GM12892 (cell line): Measurements from ENCODE around the gene OR52E1. TPM values are rescaled to one million over a fixed set of nuclear protein-coding genes. Genes with fewer than 3 reads are reported as not detected.
"Not testable (repeated sequence)": the region's sequence is repeated elsewhere in the genome, so short reads cannot be mapped to it uniquely, and the experiment has no call there.

Experiments
- DNase-seq: peaks from one replicate; pipeline ENCODE4 v3.0.0; 2011; ENCODE audit not compliant: insufficient read length
- FAIRE-seq: peaks from 2 replicates; lab custom pipeline; 2011; peaks lifted over from hg19 to GRCh38; lab: Jason Lieb, UNC
- POLR2A ChIP-seq: IDR thresholded peaks from 2 replicates; pipeline ENCODE4 v1.6.1; 2011; ENCODE audit warnings: low read depth, low read length, control low read depth
- POLR2AphosphoS5 ChIP-seq: IDR thresholded peaks from 2 replicates; pipeline ENCODE4 v1.6.1; 2011; ENCODE audit warnings: low read depth, low read length, control low read depth
- TAF1 ChIP-seq: IDR thresholded peaks from 2 replicates; pipeline ENCODE4 v1.6.1; 2011; ENCODE audit warnings: low read depth, mild to moderate bottlenecking, control low read depth, low read length, borderline replicate concordance
- polyA plus RNA-seq: library from polyadenylated mRNA; unstranded; fragments of >200 nt; gene quantifications from one replicate; pipeline ENCODE4 v1.2.1, GENCODE V29; 2012; ENCODE audit warnings: missing spikeins, inconsistent platforms; ENCODE audit not compliant: missing spikeins

Gene OR52E1
- not detected for polyA plus RNA-seq

- TF ChIP-seq TAF1 (no peak), POLR2AphosphoS5 (no peak), POLR2A (no peak)
- FAIRE-seq (no peak), DNase-seq (no peak)
Observed at GRCh38 chr11:5069272-5069671, at the start of gene OR52E1. Gene OR52E1 (plus strand): TSS chr11:5069572.

GRCh38 chr11:5021996-5022395 lies 47.4 kb upstream of the OR52E1 start:
- FAIRE-seq: no peak
- TF ChIP-seq POLR2A (no peak), POLR2AphosphoS5 (no peak), TAF1 (no peak)

GRCh38 chr11:5036669-5037068 lies 32.7 kb upstream of the OR52E1 start:
- DNase-seq (no peak), FAIRE-seq (no peak)
- TF ChIP-seq POLR2A (no peak), TAF1 (no peak), POLR2AphosphoS5 (no peak)

More at GRCh38 chr11:5021996-5022395, 47.4 kb upstream of the OR52E1 start:
- no peak for DNase-seq

GRCh38 chr11:5037926-5038325 lies 31.4 kb upstream of the OR52E1 start:
- no peak for DNase-seq
- FAIRE-seq: no peak

GRCh38 chr11:5038341-5038740 lies 31.0 kb upstream of the OR52E1 start:
- FAIRE-seq: no peak
- TF ChIP-seq POLR2AphosphoS5: no peak
- DNase-seq: no peak

More at GRCh38 chr11:5037926-5038325, 31.4 kb upstream of the OR52E1 start:
- TF ChIP-seq POLR2AphosphoS5: no peak
- TF ChIP-seq TAF1: no peak
- TF ChIP-seq POLR2A: no peak

- no peak for FAIRE-seq
- no peak for TF ChIP-seq POLR2AphosphoS5
- TF ChIP-seq POLR2A: no peak
- no peak for TF ChIP-seq TAF1
- DNase-seq: no peak
Observed at GRCh38 chr11:5040876-5041275, 28.5 kb upstream of the OR52E1 start.

GRCh38 chr11:5042091-5042490 lies 27.3 kb upstream of the OR52E1 start:
- FAIRE-seq (no peak), DNase-seq (no peak)
- no peak for TF ChIP-seq POLR2AphosphoS5

- FAIRE-seq (no peak), DNase-seq (no peak)
- TF ChIP-seq TAF1 (no peak), POLR2AphosphoS5 (no peak), POLR2A (no peak)
Observed at GRCh38 chr11:5043380-5043779, 26.0 kb upstream of the OR52E1 start.

GRCh38 chr11:5046226-5046625 lies 23.1 kb upstream of the OR52E1 start, which contains the start of gene OR52J3:
Gene OR52J3 (plus strand): TSS chr11:5046526. CDS start chr11:5046526, 0 bp downstream.
- DNase-seq: no peak
- no peak for TF ChIP-seq POLR2AphosphoS5
- no peak for TF ChIP-seq POLR2A
- FAIRE-seq: no peak

- FAIRE-seq (no peak), DNase-seq (no peak)
- TF ChIP-seq POLR2A (no peak), TAF1 (no peak), POLR2AphosphoS5 (no peak)
Observed at GRCh38 chr11:5046754-5047330, 22.5 kb upstream of the OR52E1 start.

- not testable (repeated sequence) for DNase-seq, FAIRE-seq
Observed at GRCh38 chr11:5058679-5059078, 10.7 kb upstream of the OR52E1 start.

GRCh38 chr11:5059391-5059790 lies 10.0 kb upstream of the OR52E1 start, which contains the start of gene OR52E2:
Gene OR52E2 (minus strand): TSS chr11:5059627. CDS start chr11:5059627, 0 bp downstream.
- TF ChIP-seq POLR2A (no peak), TAF1 (no peak), POLR2AphosphoS5 (no peak)
- FAIRE-seq (no peak), DNase-seq (no peak)

- TF ChIP-seq POLR2A (no peak), TAF1 (no peak), POLR2AphosphoS5 (no peak)
- FAIRE-seq: no peak
- no peak for DNase-seq
Observed at GRCh38 chr11:5065027-5065426, 4.3 kb upstream of the OR52E1 start.
